Suppressor macrophage (primary cell): Measurements from ENCODE around the gene BCAR1.

Experiments
- DNase-seq, 4 experiments: peaks; one replicate each; pipeline ENCODE4 v3.0.0-alpha.2; 2020 to 2022

Gene BCAR1

GRCh38 chr16:75238853-75239541 is 12.4 kb downstream of the BCAR1 start:
- no peak for DNase-seq

- no peak for DNase-seq
These were observed 13.1 kb downstream of the BCAR1 start for GRCh38 chr16:75238132-75238852.

GRCh38 chr16:75237398-75238131 is 13.9 kb downstream of the BCAR1 start:
- no peak for DNase-seq

DNA sequence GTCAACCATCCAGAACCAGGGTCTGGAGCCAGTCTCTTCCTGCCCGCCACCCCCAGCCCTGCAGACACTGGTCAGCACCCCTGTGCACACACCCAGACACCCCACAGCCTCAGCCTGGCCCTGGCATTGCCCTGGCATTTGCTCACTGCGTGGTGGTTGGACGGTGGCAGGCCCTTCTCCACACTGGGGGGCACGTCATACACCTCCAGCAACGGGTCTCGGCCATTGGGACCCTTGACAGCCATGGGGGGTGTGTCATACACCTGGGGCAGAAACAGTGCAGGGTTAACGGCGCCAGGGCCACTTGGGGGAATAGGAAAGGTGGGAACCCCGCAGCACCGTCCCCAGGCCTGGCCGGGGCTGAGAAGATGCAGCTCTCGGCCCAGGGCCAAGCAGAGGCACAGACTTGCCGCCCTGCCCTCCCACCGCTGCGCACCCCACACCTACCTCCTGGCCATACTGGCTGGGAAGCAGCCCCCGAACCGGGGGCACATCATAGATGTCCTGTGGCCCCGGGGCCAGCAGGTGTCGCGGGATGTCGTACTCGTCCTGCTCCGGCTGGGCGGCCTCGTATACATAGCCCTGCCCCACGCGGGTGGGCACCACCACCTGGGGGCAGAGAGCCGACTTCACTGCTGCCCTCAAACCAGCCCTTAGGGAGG is 14.6 kb downstream of the BCAR1 start:
- no peak for DNase-seq

GRCh38 chr16:75236232-75236631 is 15.2 kb downstream of the BCAR1 start:
- no peak for DNase-seq

DNA sequence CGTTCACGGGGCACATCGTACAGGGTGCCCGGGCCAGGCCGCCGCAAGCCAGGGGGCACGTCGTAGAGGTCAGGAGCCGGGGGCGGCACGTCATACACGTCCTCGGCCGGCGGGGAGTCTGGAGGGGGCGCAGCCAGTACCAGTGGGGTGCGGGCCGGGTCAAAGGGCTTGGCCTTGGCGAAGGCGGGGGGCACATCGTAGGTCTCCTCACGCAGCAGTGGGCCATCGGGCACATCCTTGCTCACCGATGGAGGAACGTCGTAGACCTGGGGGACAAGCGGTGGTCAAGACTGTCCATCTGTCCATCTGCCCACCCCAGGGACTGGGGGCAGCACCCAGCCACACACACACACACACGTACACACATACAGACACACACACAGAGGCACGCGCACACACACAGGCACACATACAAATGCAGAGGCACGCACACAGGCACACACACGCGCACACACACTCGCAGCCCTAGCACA is 15.7 kb downstream of the BCAR1 start:
- DNase-seq: no peak

DNA sequence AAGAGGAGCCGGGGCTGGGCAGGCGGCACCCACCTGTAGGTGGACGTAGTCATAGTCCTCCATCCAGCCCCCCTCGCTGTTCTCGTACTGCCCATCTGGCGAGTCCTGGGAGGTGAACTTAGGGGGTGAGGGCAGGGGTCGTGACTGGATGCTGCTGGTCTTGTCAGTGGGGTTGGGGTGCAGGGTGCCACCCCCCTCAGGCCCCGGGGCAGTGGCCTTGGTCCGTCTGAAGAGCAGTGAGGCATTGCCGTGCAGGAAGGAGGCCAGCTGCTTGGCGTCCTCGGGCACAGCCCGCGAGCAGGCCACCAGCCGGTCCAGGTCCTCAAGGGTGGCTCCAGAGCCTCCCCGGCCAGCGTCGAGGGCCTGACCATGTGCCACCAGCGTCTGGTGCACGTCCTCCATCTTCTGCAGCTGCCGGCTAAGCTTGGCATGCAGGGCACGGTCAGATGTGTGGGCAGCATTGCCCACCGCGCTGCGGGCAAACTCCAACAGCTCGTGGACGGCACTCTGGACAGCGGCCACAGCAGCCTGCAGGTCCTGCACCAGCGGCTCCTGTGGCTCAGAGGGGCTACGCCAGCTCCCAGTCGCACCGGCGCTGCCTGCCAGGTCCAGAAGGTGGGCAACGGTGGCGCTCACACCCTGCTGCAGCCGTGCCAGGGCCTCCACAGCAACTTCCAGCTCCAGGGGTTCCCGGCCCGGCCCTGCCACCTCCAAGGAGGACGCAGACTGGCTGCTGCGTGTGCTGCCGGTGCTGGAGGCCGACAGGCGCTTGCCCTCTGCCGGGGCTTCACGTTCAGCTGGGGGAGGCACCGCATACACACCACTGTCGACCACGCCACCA is 16.3 kb downstream of the BCAR1 start:
- DNase-seq: no peak

DNA sequence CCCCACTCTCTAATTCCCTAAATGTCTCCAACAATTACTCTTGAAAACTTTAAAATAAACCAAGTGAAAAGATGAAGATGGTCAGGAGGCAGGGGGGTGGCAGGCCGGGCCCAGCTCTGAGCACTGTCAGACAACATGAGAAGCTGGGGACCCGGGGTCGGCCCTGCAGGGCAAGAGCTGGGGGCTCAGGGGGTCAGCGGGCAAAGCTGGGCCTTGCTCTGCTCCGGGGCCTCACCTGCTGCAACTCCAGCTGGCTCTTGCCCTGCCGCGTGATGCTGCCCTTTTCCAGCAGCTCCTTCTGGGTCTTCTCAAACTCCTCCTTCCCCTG is 17.8 kb downstream of the BCAR1 start:
- DNase-seq: no peak

- DNase-seq: no peak
These were observed 19.9 kb downstream of the BCAR1 start for GRCh38 chr16:75231570-75231969.

DNA sequence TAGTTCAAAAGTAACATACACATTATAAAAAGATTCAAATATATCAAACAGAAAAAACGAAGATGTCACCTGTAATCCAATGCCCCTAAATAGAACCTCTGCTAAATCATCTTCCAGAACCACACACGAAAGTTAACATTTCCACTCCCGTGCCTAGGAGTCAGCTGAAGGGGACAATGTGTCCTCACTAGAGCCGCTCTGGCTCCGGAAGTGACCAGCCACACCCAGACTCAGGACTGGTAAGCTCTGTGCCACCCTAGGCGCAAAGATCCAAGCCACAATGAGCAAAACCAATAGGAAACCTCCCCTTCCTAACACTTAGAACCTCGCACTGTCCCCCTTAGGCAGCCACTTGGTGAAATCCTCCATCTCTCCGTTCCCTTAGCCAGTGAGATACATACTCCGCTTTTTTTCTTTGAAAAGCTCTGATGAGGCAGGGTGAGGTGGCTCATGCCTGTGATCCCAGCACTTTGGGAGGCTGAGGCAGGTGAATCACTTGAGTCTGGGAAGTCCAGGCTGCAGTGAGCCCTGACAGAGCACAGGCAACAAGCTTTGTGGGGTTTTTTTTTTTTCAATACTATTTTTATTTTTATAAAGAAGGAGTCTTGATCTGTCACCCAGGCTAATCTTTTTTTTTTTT is 20.8 kb downstream of the BCAR1 start:
- DNase-seq: no peak

GRCh38 chr16:75229172-75230031 is 22.0 kb downstream of the BCAR1 start:
- no peak for DNase-seq

- DNase-seq: no peak
These were observed 23.1 kb downstream of the BCAR1 start for GRCh38 chr16:75228143-75228976.

DNA sequence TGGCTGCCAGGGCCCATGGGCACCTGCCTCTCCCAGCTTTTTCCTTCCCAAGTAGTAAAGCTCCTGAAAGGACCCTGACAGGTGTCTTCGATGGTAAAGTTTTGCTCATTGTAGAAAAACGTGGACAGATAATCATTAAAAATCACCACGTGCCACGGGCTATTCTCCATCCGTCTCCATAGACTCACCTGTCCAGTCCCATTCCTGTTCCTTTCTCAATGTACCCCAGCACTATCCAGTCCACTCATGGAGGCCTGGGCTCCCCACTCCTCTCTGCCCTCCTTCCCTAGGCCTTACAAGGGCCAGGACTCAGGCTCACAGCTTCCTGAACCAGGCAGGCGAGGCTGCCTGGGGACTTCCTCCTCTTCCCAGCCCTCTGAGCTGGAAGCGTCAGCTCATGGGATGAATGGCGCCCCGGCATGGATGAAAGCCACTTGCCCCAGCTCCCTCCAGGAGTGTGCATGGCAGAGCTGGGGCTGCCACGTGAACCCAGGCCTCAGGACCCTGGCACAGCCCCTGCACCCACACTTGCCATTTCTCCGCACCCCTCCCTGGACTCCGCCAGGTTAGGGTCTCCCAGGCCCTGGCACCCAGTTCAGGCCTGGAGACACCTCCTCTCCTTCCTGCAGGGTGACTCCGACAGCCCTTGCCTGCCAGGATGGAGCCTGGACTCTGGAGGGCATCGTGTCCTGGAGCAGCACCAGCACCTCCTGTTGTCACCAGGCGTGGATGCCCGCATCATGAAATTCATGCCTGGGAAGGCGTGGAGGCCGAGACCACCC is 23.9 kb downstream of the BCAR1 start:
- DNase-seq: no peak

GRCh38 chr16:75226550-75227360 is 24.7 kb downstream of the BCAR1 start:
- DNase-seq: no peak

- no peak for DNase-seq
These were observed 25.5 kb downstream of the BCAR1 start for GRCh38 chr16:75225678-75226515.

- no peak for DNase-seq
These were observed 26.3 kb downstream of the BCAR1 start for GRCh38 chr16:75225092-75225491.
